Measurements from ENCODE around the gene TDRD7. TPM values are rescaled to one million over a fixed set of nuclear protein-coding genes. Genes with fewer than 3 reads are reported as not detected.

The TDRD7 gene
- total RNA-seq, 1 experiment from 2014 or later, result 2.8 TPM

DNA sequence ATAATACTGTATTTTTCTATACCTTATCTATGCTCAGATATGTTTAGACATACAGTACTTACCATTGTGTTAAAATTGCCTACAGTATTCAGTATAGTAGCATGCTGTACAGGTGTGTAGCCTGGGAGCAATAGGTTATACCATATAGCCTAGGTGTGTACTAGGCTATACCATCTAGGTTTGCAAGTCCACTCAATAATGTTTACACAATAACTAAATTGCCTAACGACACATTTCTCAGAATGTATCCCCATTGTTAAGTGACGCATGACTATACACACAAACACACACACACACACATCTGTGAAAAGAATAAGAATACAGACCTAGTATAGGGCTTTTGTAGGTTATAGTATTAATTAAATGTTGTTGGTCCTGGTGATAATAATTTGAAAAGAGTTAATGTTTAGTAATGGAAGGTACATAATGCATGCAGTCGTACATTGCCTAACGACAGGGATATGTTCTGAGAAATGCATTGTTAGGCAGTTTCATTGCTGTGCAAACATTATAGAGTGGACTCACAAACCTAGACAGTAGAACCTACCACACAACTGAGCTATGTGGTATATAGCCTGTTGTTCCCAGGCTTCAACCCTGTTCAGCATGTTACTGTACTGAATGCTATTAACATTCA is 13.6 kb downstream of the TDRD7 start (continued):
- TF ChIP-seq STAT6 (CRISPR knock-in tag; conservative IDR thresholded peaks at IDR 0.05; ENCODE audit: low read depth) (no peak), MLX (CRISPR knock-in tag; IDR thresholded peaks at IDR 0.05) (no peak), TCF7 (CRISPR knock-in tag; IDR thresholded peaks at IDR 0.05; ENCODE audit: low read depth) (no peak), CBFB (CRISPR knock-in tag; IDR thresholded peaks at IDR 0.05; ENCODE audit: low read depth) (no peak), ZNF138 (CRISPR knock-in tag; conservative IDR thresholded peaks at IDR 0.05) (no peak), CREM (CRISPR knock-in tag; IDR thresholded peaks at IDR 0.05) (no peak), NFYB (CRISPR knock-in tag; conservative IDR thresholded peaks at IDR 0.05; ENCODE audit: low read depth) (no peak)
- TF ChIP-seq, protein P1, sequence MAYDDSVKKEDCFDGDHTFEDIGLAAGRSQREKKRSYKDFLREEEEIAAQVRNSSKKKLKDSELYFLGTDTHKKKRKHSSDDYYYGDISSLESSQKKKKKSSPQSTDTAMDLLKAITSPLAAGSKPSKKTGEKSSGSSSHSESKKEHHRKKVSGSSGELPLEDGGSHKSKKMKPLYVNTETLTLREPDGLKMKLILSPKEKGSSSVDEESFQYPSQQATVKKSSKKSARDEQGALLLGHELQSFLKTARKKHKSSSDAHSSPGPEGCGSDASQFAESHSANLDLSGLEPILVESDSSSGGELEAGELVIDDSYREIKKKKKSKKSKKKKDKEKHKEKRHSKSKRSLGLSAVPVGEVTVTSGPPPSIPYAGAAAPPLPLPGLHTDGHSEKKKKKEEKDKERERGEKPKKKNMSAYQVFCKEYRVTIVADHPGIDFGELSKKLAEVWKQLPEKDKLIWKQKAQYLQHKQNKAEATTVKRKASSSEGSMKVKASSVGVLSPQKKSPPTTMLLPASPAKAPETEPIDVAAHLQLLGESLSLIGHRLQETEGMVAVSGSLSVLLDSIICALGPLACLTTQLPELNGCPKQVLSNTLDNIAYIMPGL (CRISPR knock-in tag; IDR thresholded peaks at IDR 0.05), result no peak
- TF ChIP-seq, protein P2, sequence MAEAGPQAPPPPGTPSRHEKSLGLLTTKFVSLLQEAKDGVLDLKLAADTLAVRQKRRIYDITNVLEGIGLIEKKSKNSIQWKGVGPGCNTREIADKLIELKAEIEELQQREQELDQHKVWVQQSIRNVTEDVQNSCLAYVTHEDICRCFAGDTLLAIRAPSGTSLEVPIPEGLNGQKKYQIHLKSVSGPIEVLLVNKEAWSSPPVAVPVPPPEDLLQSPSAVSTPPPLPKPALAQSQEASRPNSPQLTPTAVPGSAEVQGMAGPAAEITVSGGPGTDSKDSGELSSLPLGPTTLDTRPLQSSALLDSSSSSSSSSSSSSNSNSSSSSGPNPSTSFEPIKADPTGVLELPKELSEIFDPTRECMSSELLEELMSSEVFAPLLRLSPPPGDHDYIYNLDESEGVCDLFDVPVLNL (CRISPR knock-in tag; IDR thresholded peaks at IDR 0.05; ENCODE audit: borderline replicate concordance, low read depth), result no peak
- TF ChIP-seq, protein P3, sequence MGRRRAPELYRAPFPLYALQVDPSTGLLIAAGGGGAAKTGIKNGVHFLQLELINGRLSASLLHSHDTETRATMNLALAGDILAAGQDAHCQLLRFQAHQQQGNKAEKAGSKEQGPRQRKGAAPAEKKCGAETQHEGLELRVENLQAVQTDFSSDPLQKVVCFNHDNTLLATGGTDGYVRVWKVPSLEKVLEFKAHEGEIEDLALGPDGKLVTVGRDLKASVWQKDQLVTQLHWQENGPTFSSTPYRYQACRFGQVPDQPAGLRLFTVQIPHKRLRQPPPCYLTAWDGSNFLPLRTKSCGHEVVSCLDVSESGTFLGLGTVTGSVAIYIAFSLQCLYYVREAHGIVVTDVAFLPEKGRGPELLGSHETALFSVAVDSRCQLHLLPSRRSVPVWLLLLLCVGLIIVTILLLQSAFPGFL (CRISPR knock-in tag; IDR thresholded peaks at IDR 0.05; ENCODE audit: borderline replicate concordance), result no peak

DNA sequence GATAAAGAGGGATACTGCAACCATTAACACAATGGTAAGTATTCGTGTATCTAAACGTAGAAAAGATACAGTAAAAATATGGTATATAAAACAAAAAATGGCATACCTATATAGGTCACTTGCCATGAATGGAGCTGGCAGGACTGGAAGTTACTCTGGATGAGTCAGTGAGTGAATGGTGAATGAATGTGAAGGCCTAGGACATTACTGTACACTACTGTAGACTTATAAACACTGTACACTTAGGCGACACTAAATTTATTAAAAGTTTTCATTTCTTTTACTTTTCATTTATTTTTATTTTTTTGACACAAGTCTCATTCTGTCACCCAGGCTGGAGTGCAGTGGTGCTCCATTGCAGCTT is 14.1 kb downstream of the TDRD7 start:
- TF ChIP-seq AR (CRISPR knock-in tag; IDR thresholded peaks at IDR 0.05) (no peak), FOXK1 (CRISPR knock-in tag; IDR thresholded peaks at IDR 0.05) (no peak), ATF1 (CRISPR knock-in tag; IDR thresholded peaks at IDR 0.05) (no peak), NFE2L1 (CRISPR knock-in tag; IDR thresholded peaks at IDR 0.05) (no peak), CDX4 (CRISPR knock-in tag; IDR thresholded peaks at IDR 0.05; ENCODE audit: borderline replicate concordance) (no peak), TEAD1 (CRISPR knock-in tag; IDR thresholded peaks at IDR 0.05) (no peak), MLX (CRISPR knock-in tag; IDR thresholded peaks at IDR 0.05) (no peak), ELF4 (CRISPR knock-in tag; IDR thresholded peaks at IDR 0.05; ENCODE audit: low read depth) (no peak), SMAD3 (CRISPR knock-in tag; IDR thresholded peaks at IDR 0.05; ENCODE audit: borderline replicate concordance) (no peak), TEAD4 (CRISPR knock-in tag; IDR thresholded peaks at IDR 0.05) (no peak)
- TF ChIP-seq, protein P2 (CRISPR knock-in tag; IDR thresholded peaks at IDR 0.05; ENCODE audit: borderline replicate concordance, low read depth), result no peak
- H3K9me3 Mint-ChIP-seq, result peaks cover 7% of the 10 kb centered on the region; the same call in 1 of the 2 replicates
- CTCF ChIA-PET, result no interaction called here
- no peaks in the 10 kb centered on the region for H3K4me1 Mint-ChIP-seq
- no peaks in the 10 kb centered on the region for H3K27me3 Mint-ChIP-seq (ENCODE audit: low read depth)
- POLR2A ChIA-PET, result no interaction called here
- DNase-seq (ENCODE audit: low spot score) (no peak), ATAC-seq (no peak)
- H3K4me3 Mint-ChIP-seq, result no peak overlapping the region
- H3K36me3 Mint-ChIP-seq, result no peaks in the 10 kb centered on the region
- H3K27ac Mint-ChIP-seq, result no peak overlapping the region

Measured in WTC11 (cell line).